ENCODE data around the gene CTBP2.

Gene CTBP2

DNA sequence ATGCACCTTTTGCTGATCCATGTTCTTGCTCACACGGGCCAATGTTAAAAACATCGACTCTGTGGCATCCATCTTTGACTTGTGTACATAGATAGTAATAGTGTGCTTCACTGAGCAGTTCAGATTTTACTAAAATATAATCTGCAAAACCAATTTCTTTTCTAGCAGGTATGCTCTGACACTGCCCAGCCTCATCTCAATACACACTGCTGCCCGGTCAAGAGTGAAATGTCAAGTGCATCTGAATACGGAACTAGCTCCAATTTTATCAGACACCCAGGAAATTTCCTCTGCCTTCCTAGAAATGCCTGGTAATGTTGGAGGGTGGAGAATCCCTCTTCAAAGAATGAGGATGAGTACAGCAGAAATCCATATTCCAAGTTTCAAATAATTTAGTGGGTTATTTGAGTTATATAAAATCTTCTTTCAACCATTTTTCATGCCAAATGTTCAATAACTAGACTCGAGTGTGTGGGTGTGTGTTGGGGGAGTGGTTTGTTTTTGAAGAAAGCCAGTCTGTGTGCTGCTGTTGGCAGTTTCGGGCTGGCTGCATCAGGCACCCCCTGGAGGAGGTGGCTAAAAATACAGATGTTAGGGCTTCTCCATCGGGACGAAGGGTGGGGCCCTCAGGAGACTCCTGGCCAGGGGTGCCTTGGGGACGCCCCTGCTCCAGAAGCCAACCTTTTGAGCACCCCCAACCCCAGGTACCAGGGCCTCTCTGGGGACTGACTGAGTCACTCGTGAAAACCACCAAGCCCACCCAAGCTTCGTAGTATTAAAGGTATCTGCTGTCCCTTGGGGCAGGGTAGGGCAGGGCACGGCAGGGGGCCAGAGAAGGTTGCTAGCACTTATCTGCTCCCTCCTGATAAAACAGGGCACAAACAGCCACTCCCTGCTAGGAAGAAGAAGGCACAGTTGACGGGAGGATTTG, 15.4 kb downstream of the CTBP2 start:
- H3K4me3 ChIP-seq (ENCODE audit: low read depth, low read length), result no peak overlapping the region
- TF ChIP-seq, protein P1, sequence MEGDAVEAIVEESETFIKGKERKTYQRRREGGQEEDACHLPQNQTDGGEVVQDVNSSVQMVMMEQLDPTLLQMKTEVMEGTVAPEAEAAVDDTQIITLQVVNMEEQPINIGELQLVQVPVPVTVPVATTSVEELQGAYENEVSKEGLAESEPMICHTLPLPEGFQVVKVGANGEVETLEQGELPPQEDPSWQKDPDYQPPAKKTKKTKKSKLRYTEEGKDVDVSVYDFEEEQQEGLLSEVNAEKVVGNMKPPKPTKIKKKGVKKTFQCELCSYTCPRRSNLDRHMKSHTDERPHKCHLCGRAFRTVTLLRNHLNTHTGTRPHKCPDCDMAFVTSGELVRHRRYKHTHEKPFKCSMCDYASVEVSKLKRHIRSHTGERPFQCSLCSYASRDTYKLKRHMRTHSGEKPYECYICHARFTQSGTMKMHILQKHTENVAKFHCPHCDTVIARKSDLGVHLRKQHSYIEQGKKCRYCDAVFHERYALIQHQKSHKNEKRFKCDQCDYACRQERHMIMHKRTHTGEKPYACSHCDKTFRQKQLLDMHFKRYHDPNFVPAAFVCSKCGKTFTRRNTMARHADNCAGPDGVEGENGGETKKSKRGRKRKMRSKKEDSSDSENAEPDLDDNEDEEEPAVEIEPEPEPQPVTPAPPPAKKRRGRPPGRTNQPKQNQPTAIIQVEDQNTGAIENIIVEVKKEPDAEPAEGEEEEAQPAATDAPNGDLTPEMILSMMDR (IDR thresholded peaks at IDR 0.05; ENCODE audit: low read depth, low read length, missing control alignments), result peak; percentile 53
- DNase-seq (ENCODE audit: low read depth), result no peak
- in situ Hi-C loops (cut with HindIII; ENCODE audit: low sequenced_read_pairs), result loop anchor here (5.0 kb wide), 1 partner anchor 153 kb away; no protein-coding TSS in a partner anchor

DNA sequence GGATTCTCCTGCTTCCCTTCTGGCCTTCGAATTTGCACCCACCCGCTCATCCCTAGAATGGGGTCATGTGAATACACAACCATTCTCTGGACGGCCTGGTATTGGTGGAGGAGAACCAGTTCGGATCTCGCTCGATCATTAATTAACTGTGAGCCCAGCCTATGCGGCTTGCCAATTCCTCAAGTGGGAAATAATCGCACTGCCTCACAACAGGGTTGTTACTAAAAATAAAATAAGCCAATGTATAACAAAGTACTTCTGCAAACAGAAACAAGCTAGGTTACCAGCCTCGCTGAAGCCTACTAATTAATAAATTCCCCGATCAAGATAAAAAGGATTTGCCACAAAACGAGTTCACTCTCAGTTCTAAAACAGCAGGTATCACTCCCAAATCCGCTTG, 16.2 kb downstream of the CTBP2 start:
- DNase-seq (ENCODE audit: low read depth), result no peak
- in situ Hi-C loops (cut with HindIII; ENCODE audit: low sequenced_read_pairs), result no loop called here

DNA sequence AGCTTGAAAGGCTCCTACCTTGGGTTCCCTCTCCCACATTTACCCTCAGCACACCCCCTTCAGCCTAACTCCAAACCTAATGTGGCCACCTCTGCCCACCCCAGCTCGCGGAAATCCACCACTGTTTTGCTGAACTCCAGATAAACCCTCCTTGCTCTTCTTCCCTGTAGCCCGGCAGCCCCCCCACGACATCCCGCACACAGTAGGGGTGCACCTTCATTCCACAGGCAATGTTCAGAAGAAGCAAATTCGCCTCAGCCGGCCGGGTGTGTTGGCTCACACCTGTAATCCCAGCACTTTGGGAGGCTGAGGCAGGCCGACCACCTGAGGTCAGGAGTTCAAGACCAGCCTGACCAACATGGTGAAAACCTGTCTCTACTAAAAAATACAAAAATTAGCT, 17.4 kb downstream of the CTBP2 start:
- in situ Hi-C loops (cut with HindIII; ENCODE audit: low sequenced_read_pairs), result no loop called here

More for the DNA sequence above, 16.2 kb downstream of the CTBP2 start:
- H3K4me3 ChIP-seq (ENCODE audit: low read depth, low read length), result no peak overlapping the region
- TF ChIP-seq, protein P1 (IDR thresholded peaks at IDR 0.05; ENCODE audit: low read depth, low read length, missing control alignments), result no peak

DNA sequence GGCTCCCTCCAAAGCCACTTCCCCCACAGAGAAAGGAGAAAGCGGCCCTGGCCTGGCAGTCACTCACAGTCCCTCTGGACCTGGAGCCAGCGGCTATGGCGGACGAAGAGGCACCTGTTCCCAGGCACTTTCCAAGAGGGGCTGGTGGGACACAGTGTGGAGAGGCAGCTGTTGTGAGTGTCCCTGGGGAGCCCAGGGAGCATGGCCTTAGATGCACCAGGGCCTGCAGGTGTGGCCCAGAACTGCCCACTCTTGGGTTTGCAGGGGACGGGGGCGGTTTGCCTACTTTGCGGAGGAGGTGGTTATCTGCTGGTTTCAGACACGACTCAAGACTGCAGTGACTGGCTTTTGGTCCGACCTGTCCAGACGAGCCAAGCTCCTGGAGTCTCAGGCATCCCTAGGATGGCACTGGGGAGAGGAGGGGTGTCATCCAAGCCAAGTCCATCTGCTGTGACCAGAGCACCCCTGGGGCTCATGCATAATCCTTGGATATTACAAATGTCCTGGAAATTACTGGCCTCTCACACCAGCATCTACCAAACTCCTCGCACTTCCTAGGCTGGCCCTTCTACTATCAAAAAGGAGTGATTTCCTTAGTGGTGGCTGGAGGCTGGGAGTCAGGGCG, 18.4 kb downstream of the CTBP2 start:
- in situ Hi-C loops (cut with HindIII; ENCODE audit: low sequenced_read_pairs), result no loop called here
- no peak for DNase-seq (ENCODE audit: low read depth)
- H3K4me3 ChIP-seq (ENCODE audit: low read depth, low read length), result no peak overlapping the region
- TF ChIP-seq, protein P1 (IDR thresholded peaks at IDR 0.05; ENCODE audit: low read depth, low read length, missing control alignments), result no peak

More for the DNA sequence above, 17.4 kb downstream of the CTBP2 start:
- TF ChIP-seq, protein P1 (IDR thresholded peaks at IDR 0.05; ENCODE audit: low read depth, low read length, missing control alignments), result no peak
- no peak for DNase-seq (ENCODE audit: low read depth)
- H3K4me3 ChIP-seq (ENCODE audit: low read depth, low read length), result no peak overlapping the region

DNA sequence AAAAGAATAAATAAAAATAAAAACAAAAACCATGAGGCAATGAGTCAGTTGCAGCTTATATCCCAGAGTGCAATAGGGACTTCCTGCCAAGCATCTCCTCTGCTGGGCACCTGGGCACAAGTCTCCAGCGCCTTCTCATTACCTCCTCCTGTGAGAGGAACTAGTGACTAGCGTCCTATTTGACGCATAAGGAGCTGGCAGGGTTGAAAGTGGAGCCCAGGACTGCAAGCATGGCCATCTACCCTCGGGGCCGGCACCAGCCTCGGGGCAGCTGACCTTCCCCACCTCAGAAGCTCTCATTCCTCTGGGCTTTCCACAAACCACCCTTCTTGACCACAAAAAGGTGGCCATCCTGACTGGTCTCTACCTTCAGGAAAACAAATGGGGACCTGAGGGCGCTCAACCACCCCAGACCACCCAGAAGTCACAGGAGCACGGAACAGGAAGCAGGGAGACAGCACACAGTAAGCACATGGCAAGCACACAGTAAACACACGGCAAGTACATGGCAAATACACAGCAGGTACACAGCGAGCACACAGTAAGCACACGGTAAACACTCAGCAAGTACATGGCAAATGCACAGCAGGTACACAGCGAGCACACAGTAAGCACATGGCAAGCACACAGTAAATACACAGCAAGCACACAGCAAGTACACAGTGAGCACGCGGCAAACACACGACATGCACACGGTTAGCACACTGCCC, 19.1 kb downstream of the CTBP2 start:
- TF ChIP-seq, protein P1 (IDR thresholded peaks at IDR 0.05; ENCODE audit: low read depth, low read length, missing control alignments), result no peak
- no peak for DNase-seq (ENCODE audit: low read depth)
- in situ Hi-C loops (cut with HindIII; ENCODE audit: low sequenced_read_pairs), result no loop called here
- no peak overlapping the region for H3K4me3 ChIP-seq (ENCODE audit: low read depth, low read length)

DNA sequence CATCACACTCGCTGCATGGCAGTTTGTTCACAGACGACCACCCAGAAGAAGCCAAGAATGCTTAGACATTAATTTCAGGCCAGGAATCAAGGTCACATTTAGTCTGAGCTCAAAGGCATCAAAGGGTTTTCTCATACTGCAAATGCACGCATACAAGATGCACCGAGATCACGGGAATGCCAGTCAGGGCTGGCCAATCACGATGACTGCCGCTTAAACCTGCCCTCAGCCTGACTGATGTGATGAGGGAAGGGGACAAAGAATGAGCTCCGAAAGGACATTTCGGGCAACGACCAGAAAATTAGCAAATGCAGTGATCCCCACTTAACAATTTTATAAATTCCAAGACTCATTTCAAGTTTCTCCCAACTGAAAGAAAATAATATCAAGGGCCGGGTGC, 20.2 kb downstream of the CTBP2 start:
- no peak for DNase-seq (ENCODE audit: low read depth)
- TF ChIP-seq, protein P1 (IDR thresholded peaks at IDR 0.05; ENCODE audit: low read depth, low read length, missing control alignments), result no peak
- no peak overlapping the region for H3K4me3 ChIP-seq (ENCODE audit: low read depth, low read length)
- in situ Hi-C loops (cut with HindIII; ENCODE audit: low sequenced_read_pairs), result no loop called here
